GM12892 (cell line): Measurements from ENCODE around the gene SSX2IP.

Source experiments
- POLR2A ChIP-seq: IDR thresholded peaks from 2 replicates; pipeline ENCODE4 v1.6.1; 2011; ENCODE audit warnings: low read depth, low read length, control low read depth
- POLR2AphosphoS5 ChIP-seq: IDR thresholded peaks from 2 replicates; pipeline ENCODE4 v1.6.1; 2011; ENCODE audit warnings: low read depth, low read length, control low read depth
- TAF1 ChIP-seq: IDR thresholded peaks from 2 replicates; pipeline ENCODE4 v1.6.1; 2011; ENCODE audit warnings: low read depth, mild to moderate bottlenecking, control low read depth, low read length, borderline replicate concordance

- no peak for TF ChIP-seq POLR2AphosphoS5
- TF ChIP-seq POLR2A: no peak
- TF ChIP-seq TAF1: no peak
Observed at GRCh38 chr1:84682047-84682446, 8.2 kb downstream of the SSX2IP start.
